GM23338 (cell line): Measurements from ENCODE around the gene GLRX2. TPM values are rescaled to one million over a fixed set of nuclear protein-coding genes. Genes with fewer than 3 reads are reported as not detected.

Source experiments
- ATAC-seq: fragments of 200-7000 bp; cut with Tn5 transposase; 3 replicates; pipeline ENCODE4 v1.9.1; 2020
- DNase-seq: peaks from one replicate; pipeline ENCODE4 v3.0.0-alpha.2; 2015; ENCODE audit warnings: low spot score
- H2AFZ ChIP-seq: fragments of 200-600 bp; sonication (generic); 2 replicates; pipeline ENCODE4 v1.8.0; 2016; ENCODE audit warnings: antibody characterized with exemption, mild to moderate bottlenecking, moderate library complexity
- H3F3A ChIP-seq: fragments of 200-600 bp; sonication (generic); replicated peaks from 2 replicates; pipeline ENCODE4 v1.8.0; 2017; ENCODE audit warnings: antibody characterized with exemption, mixed run types, low read depth
- H3K27ac ChIP-seq: fragments of 200-600 bp; sonication (generic); 2 replicates; pipeline ENCODE4 v1.6.1; 2016; ENCODE audit warnings: low read depth
- H3K27me3 ChIP-seq: fragments of 200-600 bp; sonication (generic); 2 replicates; pipeline ENCODE4 v1.8.0; 2016; ENCODE audit warnings: mild to moderate bottlenecking, mixed run types, moderate library complexity; ENCODE audit not compliant: insufficient read depth
- H3K36me3 ChIP-seq: fragments of 200-600 bp; sonication (generic); 2 replicates; pipeline ENCODE4 v1.8.0; 2016; ENCODE audit warnings: mild to moderate bottlenecking; ENCODE audit not compliant: insufficient read depth
- H3K4me1 ChIP-seq: fragments of 200-600 bp; sonication (generic); 2 replicates; pipeline ENCODE4 v1.8.0; 2016; ENCODE audit warnings: mild to moderate bottlenecking, moderate library complexity; ENCODE audit not compliant: insufficient read depth
- H3K4me2 ChIP-seq: fragments of 200-600 bp; sonication (generic); 2 replicates; pipeline ENCODE4 v1.7.1; 2017; ENCODE audit warnings: mixed run types
- H3K4me3 ChIP-seq: fragments of 200-600 bp; sonication (generic); 2 replicates; pipeline ENCODE4 v1.6.1; 2016; ENCODE audit warnings: mixed run types
- H3K79me2 ChIP-seq: fragments of 200-600 bp; sonication (generic); replicated peaks from 2 replicates; pipeline ENCODE4 v1.8.0; 2017; ENCODE audit warnings: mild to moderate bottlenecking; ENCODE audit not compliant: insufficient read depth
- H3K9me2 ChIP-seq: fragments of 200-600 bp; sonication (generic); 2 replicates; pipeline ENCODE4 v1.8.0; 2017; ENCODE audit not compliant: insufficient read depth
- H4K20me1 ChIP-seq: fragments of 200-600 bp; sonication (generic); replicated peaks from 2 replicates; pipeline ENCODE4 v1.8.0; 2017; ENCODE audit warnings: mild to moderate bottlenecking; ENCODE audit not compliant: insufficient read depth
- H3K27ac Mint-ChIP-seq: 2 replicates; pipeline ENCODE4 v1.8.0; 2020; ENCODE audit warnings: inconsistent platforms, mild to moderate bottlenecking, moderate library complexity, mixed read lengths
- H3K27me3 Mint-ChIP-seq: 3 replicates; pipeline ENCODE4 v1.8.0; 2022; ENCODE audit warnings: low read depth, mild to moderate bottlenecking, moderate library complexity, mixed read lengths, inconsistent platforms; ENCODE audit not compliant: insufficient read depth, poor library complexity
- H3K36me3 Mint-ChIP-seq: 3 replicates; pipeline ENCODE4 v1.8.0; 2021; ENCODE audit warnings: low read depth, mild to moderate bottlenecking, inconsistent platforms, moderate library complexity, mixed read lengths
- H3K4me1 Mint-ChIP-seq: 3 replicates; pipeline ENCODE4 v1.8.0; 2020; ENCODE audit warnings: mild to moderate bottlenecking, inconsistent platforms, mixed read lengths
- H3K4me3 Mint-ChIP-seq: 3 replicates; pipeline ENCODE4 v1.8.0; 2021; ENCODE audit warnings: moderate library complexity, mild to moderate bottlenecking, inconsistent platforms, mixed read lengths
- H3K9me3 Mint-ChIP-seq: 3 replicates; pipeline ENCODE4 v1.8.0; 2020; ENCODE audit warnings: moderate library complexity, mild to moderate bottlenecking, inconsistent platforms, mixed read lengths
- CREB1 ChIP-seq: fragments of 250-450 bp; sonication (Bioruptor Pico); IDR thresholded peaks from 2 replicates; pipeline ENCODE4 v1.5.0; 2020; ENCODE audit warnings: low read depth, mild to moderate bottlenecking, moderate library complexity
- EZH2 ChIP-seq: fragments of 200-600 bp; sonication (generic); IDR thresholded peaks from one replicate; pipeline ENCODE4 v1.8.0; 2017; ENCODE audit warnings: antibody characterized with exemption, mild to moderate bottlenecking, low read depth; ENCODE audit not compliant: unreplicated experiment
- EZH2phosphoT487 ChIP-seq: fragments of 200-600 bp; sonication (generic); IDR thresholded peaks from one replicate; pipeline ENCODE4 v1.8.1; 2018; ENCODE audit warnings: antibody characterized with exemption; ENCODE audit not compliant: unreplicated experiment
- JUNB ChIP-seq: IDR thresholded peaks from one replicate; pipeline ENCODE4 v1.6.1; 2016; ENCODE audit warnings: antibody characterized with exemption; ENCODE audit not compliant: unreplicated experiment
- NANOG ChIP-seq: IDR thresholded peaks from 2 replicates; pipeline ENCODE4 v1.6.1; 2016; ENCODE audit warnings: antibody characterized with exemption, borderline replicate concordance
- POLR2AphosphoS5 ChIP-seq: IDR thresholded peaks from 2 replicates; pipeline ENCODE4 v1.6.1; 2016; ENCODE audit warnings: antibody characterized with exemption, low read depth
- REST ChIP-seq: IDR thresholded peaks from one replicate; pipeline ENCODE4 v1.6.1; 2018; ENCODE audit warnings: antibody characterized with exemption; ENCODE audit not compliant: unreplicated experiment
- STAT1 ChIP-seq: IDR thresholded peaks from one replicate; pipeline ENCODE4 v1.6.1; 2016; ENCODE audit warnings: antibody characterized with exemption; ENCODE audit not compliant: unreplicated experiment
- ZNF114 ChIP-seq: fragments of 250-450 bp; sonication (Bioruptor Pico); IDR thresholded peaks from 2 replicates; pipeline ENCODE4 v1.5.0; 2020; ENCODE audit warnings: mild to moderate bottlenecking, moderate library complexity
- ZNF331 ChIP-seq: fragments of 250-450 bp; sonication (Bioruptor Pico); IDR thresholded peaks from 2 replicates; pipeline ENCODE4 v1.5.0; 2020; ENCODE audit warnings: low read depth, mild to moderate bottlenecking, moderate library complexity
- polyA plus RNA-seq: library from polyadenylated mRNA; unstranded; fragments of >200 nt; fragmentation: Nextera tagmentation; extraction: Ambion mirVana; gene quantifications from 2 replicates; pipeline ENCODE4 v1.2.1, GENCODE V29; 2016
- total RNA-seq: library from RNA; depleted of rRNA; stranded (reverse); fragments of >200 nt; shearing (Covaris generic); gene quantifications from 2 replicates; pipeline ENCODE4 v1.2.3, GENCODE V29; 2014
- TF ChIP-seq, protein P1 (sequence below), 2 experiments: fragments of 200-600 bp in 1 of 2; sonication (generic) in 1 of 2; conservative IDR thresholded peaks; 2 replicates each; pipeline versions ENCODE4 v1.5.1 to v1.6.1; 2016 to 2017; ENCODE audit warnings: antibody characterized with exemption in 2 of 2, low read depth in 2 of 2, mild to moderate bottlenecking in 2 of 2, moderate library complexity in 1 of 2
- TF ChIP-seq, protein P2 (sequence below): fragments of 250-450 bp; sonication (Bioruptor Pico); IDR thresholded peaks from 2 replicates; pipeline ENCODE4 v1.5.0; 2020; ENCODE audit warnings: mild to moderate bottlenecking, moderate library complexity
- TF ChIP-seq, protein P3 (sequence below): IDR thresholded peaks from 2 replicates; pipeline ENCODE4 v1.6.1; 2016; ENCODE audit warnings: antibody characterized with exemption

The GLRX2 gene
- total and polyA plus RNA-seq, 2 experiments from 2014 or later, result 7.7 to 28.3 TPM

DNA sequence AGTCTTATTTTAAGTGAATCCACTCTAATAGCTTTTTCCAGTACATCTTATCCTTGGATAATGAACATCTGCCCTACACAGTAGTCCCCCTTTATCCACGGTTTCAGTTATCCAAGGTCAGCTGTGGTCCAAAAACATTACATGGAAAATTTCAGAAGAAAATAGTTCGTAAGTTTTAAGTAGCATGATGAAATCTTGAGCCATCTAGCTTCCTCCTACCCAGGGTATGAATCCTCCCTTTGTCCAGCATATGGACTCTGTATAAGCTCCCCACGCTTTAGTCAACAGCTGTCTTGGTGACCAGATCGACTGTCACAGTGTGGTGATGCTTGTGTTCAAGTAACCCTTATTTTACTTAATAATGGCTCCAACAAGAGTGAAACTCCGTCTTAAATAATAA, 2.6 kb downstream of the GLRX2 start:
- no peak for ATAC-seq
- no peak overlapping the region for H3K27ac ChIP-seq
- Mint-ChIP-seq H3K4me1 (peaks cover 18% of the 10 kb centered on the region; the same call in 2 of the 3 replicates), H3K36me3 (no peaks in the 10 kb centered on the region), H3K27ac (no peak overlapping the region), H3K4me3 (no peak overlapping the region), H3K27me3 (peaks cover 4% of the 10 kb centered on the region), H3K9me3 (no peaks in the 10 kb centered on the region)
- H2AFZ ChIP-seq, result no peak overlapping the region
- no peak overlapping the region for H3K4me3 ChIP-seq
- H3K4me1 ChIP-seq, result peaks cover 11% of the 10 kb centered on the region; the same call in 1 of the 2 replicates
- H3K36me3 ChIP-seq, result no peaks in the 10 kb centered on the region; the same call in 1 of the 2 replicates
- H3K9me2 ChIP-seq, result no peaks in the 10 kb centered on the region
- peaks cover 12% of the 10 kb centered on the region; the same call in 1 of the 2 replicates for H3K79me2 ChIP-seq
- peaks cover 11% of the 10 kb centered on the region for H3F3A ChIP-seq
- H3K27me3 ChIP-seq, result peaks cover 16% of the 10 kb centered on the region
- no peak for TF ChIP-seq CREB1 (CRISPR knock-in tag)
- TF ChIP-seq, protein P1, sequence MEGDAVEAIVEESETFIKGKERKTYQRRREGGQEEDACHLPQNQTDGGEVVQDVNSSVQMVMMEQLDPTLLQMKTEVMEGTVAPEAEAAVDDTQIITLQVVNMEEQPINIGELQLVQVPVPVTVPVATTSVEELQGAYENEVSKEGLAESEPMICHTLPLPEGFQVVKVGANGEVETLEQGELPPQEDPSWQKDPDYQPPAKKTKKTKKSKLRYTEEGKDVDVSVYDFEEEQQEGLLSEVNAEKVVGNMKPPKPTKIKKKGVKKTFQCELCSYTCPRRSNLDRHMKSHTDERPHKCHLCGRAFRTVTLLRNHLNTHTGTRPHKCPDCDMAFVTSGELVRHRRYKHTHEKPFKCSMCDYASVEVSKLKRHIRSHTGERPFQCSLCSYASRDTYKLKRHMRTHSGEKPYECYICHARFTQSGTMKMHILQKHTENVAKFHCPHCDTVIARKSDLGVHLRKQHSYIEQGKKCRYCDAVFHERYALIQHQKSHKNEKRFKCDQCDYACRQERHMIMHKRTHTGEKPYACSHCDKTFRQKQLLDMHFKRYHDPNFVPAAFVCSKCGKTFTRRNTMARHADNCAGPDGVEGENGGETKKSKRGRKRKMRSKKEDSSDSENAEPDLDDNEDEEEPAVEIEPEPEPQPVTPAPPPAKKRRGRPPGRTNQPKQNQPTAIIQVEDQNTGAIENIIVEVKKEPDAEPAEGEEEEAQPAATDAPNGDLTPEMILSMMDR (conservative IDR thresholded peaks at IDR 0.05; ENCODE audit: low read depth in 2 of 2), result no peak
- TF ChIP-seq, protein P2, sequence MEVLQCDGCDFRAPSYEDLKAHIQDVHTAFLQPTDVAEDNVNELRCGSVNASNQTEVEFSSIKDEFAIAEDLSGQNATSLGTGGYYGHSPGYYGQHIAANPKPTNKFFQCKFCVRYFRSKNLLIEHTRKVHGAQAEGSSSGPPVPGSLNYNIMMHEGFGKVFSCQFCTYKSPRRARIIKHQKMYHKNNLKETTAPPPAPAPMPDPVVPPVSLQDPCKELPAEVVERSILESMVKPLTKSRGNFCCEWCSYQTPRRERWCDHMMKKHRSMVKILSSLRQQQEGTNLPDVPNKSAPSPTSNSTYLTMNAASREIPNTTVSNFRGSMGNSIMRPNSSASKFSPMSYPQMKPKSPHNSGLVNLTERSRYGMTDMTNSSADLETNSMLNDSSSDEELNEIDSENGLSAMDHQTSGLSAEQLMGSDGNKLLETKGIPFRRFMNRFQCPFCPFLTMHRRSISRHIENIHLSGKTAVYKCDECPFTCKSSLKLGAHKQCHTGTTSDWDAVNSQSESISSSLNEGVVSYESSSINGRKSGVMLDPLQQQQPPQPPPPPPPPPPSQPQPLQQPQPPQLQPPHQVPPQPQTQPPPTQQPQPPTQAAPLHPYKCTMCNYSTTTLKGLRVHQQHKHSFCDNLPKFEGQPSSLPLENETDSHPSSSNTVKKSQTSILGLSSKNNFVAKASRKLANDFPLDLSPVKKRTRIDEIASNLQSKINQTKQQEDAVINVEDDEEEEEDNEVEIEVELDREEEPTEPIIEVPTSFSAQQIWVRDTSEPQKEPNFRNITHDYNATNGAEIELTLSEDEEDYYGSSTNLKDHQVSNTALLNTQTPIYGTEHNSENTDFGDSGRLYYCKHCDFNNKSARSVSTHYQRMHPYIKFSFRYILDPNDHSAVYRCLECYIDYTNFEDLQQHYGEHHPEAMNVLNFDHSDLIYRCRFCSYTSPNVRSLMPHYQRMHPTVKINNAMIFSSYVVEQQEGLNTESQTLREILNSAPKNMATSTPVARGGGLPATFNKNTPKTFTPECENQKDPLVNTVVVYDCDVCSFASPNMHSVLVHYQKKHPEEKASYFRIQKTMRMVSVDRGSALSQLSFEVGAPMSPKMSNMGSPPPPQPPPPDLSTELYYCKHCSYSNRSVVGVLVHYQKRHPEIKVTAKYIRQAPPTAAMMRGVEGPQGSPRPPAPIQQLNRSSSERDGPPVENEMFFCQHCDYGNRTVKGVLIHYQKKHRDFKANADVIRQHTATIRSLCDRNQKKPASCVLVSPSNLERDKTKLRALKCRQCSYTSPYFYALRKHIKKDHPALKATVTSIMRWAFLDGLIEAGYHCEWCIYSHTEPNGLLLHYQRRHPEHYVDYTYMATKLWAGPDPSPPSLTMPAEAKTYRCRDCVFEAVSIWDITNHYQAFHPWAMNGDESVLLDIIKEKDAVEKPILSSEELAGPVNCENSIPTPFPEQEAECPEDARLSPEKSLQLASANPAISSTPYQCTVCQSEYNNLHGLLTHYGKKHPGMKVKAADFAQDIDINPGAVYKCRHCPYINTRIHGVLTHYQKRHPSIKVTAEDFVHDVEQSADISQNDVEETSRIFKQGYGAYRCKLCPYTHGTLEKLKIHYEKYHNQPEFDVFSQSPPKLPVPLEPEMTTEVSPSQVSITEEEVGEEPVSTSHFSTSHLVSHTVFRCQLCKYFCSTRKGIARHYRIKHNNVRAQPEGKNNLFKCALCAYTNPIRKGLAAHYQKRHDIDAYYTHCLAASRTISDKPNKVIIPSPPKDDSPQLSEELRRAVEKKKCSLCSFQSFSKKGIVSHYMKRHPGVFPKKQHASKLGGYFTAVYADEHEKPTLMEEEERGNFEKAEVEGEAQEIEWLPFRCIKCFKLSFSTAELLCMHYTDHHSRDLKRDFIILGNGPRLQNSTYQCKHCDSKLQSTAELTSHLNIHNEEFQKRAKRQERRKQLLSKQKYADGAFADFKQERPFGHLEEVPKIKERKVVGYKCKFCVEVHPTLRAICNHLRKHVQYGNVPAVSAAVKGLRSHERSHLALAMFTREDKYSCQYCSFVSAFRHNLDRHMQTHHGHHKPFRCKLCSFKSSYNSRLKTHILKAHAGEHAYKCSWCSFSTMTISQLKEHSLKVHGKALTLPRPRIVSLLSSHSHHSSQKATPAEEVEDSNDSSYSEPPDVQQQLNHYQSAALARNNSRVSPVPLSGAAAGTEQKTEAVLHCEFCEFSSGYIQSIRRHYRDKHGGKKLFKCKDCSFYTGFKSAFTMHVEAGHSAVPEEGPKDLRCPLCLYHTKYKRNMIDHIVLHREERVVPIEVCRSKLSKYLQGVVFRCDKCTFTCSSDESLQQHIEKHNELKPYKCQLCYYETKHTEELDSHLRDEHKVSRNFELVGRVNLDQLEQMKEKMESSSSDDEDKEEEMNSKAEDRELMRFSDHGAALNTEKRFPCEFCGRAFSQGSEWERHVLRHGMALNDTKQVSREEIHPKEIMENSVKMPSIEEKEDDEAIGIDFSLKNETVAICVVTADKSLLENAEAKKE (CRISPR knock-in tag), result no peak
- TF ChIP-seq EZH2, result no peak
- no peak for TF ChIP-seq ZNF331 (CRISPR knock-in tag)
- no peak for TF ChIP-seq EZH2phosphoT487
- TF ChIP-seq NANOG, result no peak
- TF ChIP-seq STAT1, result no peak
- TF ChIP-seq JUNB, result no peak
- no peak for TF ChIP-seq REST
- TF ChIP-seq POLR2AphosphoS5, result no peak
- no peak for TF ChIP-seq ZNF114
- TF ChIP-seq, protein P3, sequence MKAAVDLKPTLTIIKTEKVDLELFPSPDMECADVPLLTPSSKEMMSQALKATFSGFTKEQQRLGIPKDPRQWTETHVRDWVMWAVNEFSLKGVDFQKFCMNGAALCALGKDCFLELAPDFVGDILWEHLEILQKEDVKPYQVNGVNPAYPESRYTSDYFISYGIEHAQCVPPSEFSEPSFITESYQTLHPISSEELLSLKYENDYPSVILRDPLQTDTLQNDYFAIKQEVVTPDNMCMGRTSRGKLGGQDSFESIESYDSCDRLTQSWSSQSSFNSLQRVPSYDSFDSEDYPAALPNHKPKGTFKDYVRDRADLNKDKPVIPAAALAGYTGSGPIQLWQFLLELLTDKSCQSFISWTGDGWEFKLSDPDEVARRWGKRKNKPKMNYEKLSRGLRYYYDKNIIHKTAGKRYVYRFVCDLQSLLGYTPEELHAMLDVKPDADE, result no peak
- H4K20me1 ChIP-seq, result peaks cover 8% of the 10 kb centered on the region
- H3K4me2 ChIP-seq, result no peak overlapping the region
- DNase-seq, result no peak
